ENCODE measurements around the gene NARF.

- TF ChIP-seq CTCF (IDR thresholded peaks at IDR 0.05; ENCODE audit: insufficient read depth, low read length, poor library complexity, severe bottlenecking): no peak
- TF ChIP-seq EZH2phosphoT487 (conservative IDR thresholded peaks at IDR 0.05; ENCODE audit: low read length): no peak
These were observed 49.2 kb downstream of the NARF start for GRCh38 chr17:82507631-82508175.

Data from SU-DHL-6 (cell line).